Muscle layer of colon (tissue), 2 donors: ENCODE data around the gene SCRT2.

Experiments
- H3K27ac ChIP-seq: one replicate; pipeline ENCODE4 v1.7.0; 2013; ENCODE audit warnings: low read depth, mild to moderate bottlenecking, low read length, moderate library complexity
- H3K27me3 ChIP-seq, 2 donors: one replicate each; pipeline ENCODE4 v1.7.0; 2013; ENCODE audit warnings: low read length in 2 of 2, mild to moderate bottlenecking in 2 of 2; ENCODE audit not compliant: insufficient read depth in 2 of 2, control insufficient read depth in 1 of 2
- H3K36me3 ChIP-seq: one replicate; pipeline ENCODE4 v1.7.0; 2013; ENCODE audit warnings: mild to moderate bottlenecking, low read length; ENCODE audit not compliant: insufficient read depth
- H3K4me1 ChIP-seq: one replicate; pipeline ENCODE4 v1.7.0; 2013; ENCODE audit warnings: mild to moderate bottlenecking, low read length; ENCODE audit not compliant: insufficient read depth
- H3K4me3 ChIP-seq, 2 donors: one replicate each; pipeline ENCODE4 v1.7.0; 2013; ENCODE audit warnings: low read length in 2 of 2, low read depth in 1 of 2, mild to moderate bottlenecking in 1 of 2, moderate library complexity in 1 of 2
- H3K9ac ChIP-seq: one replicate; pipeline ENCODE4 v1.7.0; 2013; ENCODE audit warnings: low read length
- H3K9me3 ChIP-seq: one replicate; pipeline ENCODE4 v1.7.0; 2013; ENCODE audit warnings: mild to moderate bottlenecking, low read length
- donor health status: abdominal sarcoma.
- donor health status: Adenocarcinoma of cecum.

Gene SCRT2

GRCh38 chr20:671252-672030 is 4.2 kb downstream of the SCRT2 start:
- Histone ChIP-seq H3K27ac (no peak overlapping the region), H3K9ac (no peak overlapping the region), H3K4me3 (no peak overlapping the region), H3K27me3 (peaks cover 30 to 66% of the 10 kb centered on the region in 2 donors), H3K9me3 (no peaks in the 10 kb centered on the region), H3K4me1 (peaks cover 8% of the 10 kb centered on the region), H3K36me3 (no peaks in the 10 kb centered on the region)

GRCh38 chr20:669573-669972 is 6.0 kb downstream of the SCRT2 start:
- H3K4me3 ChIP-seq: no peak overlapping the region
- H3K27me3 ChIP-seq: peaks cover 40 to 75% of the 10 kb centered on the region in 2 donors
- no peaks in the 10 kb centered on the region for H3K36me3 ChIP-seq
- H3K27ac ChIP-seq: no peak overlapping the region
- no peaks in the 10 kb centered on the region for H3K4me1 ChIP-seq
- H3K9ac ChIP-seq: no peak overlapping the region
- H3K9me3 ChIP-seq: no peaks in the 10 kb centered on the region

DNA sequence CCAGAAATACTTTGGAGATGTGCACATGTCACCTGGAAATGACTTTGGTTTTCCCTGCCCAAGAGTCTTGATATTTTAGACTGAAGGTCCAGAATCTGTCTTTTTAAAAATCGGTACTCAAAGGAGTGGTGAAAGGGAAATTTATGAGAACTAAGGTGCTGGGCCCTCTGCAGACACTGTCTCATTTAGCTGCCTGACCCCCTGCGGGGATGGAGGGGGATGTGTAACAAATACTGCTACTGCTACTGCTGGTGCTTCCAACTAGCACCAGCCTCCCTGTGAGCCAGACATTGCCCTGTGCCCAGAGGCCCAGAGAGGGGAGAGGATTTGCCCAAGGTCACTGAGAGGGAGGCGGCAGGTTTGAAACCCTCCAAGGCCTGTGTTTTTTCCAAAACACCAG is 7.0 kb downstream of the SCRT2 start:
- H3K4me3 ChIP-seq: no peak overlapping the region
- H3K27me3 ChIP-seq: peaks cover 31 to 71% of the 10 kb centered on the region in 2 donors
- no peak overlapping the region for H3K9ac ChIP-seq
- no peaks in the 10 kb centered on the region for H3K36me3 ChIP-seq
- no peaks in the 10 kb centered on the region for H3K9me3 ChIP-seq
- H3K27ac ChIP-seq: no peak overlapping the region
- no peaks in the 10 kb centered on the region for H3K4me1 ChIP-seq

DNA sequence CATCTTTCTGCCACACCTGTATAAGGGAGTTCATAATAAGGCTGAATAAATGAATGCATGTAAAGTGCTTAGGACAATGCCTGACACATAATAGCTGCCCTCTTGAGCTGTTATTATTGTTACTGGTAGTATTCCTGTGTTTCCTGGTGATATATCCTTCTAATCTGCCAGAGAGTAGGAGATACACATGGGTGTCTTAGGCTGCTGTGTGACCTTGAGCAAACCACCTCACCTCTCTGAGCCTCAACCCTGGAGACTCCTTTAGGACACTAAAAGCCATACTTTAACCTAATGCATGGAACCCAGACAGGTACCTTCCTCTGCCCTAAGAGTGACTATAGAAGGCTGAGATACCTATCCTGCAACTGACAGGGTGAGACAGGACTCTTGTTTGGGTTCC is 7.6 kb downstream of the SCRT2 start:
- no peak overlapping the region for H3K4me3 ChIP-seq
- H3K36me3 ChIP-seq: no peaks in the 10 kb centered on the region
- no peak overlapping the region for H3K9ac ChIP-seq
- no peak overlapping the region for H3K27ac ChIP-seq
- no peaks in the 10 kb centered on the region for H3K4me1 ChIP-seq
- H3K27me3 ChIP-seq: peaks cover 25 to 71% of the 10 kb centered on the region in 2 donors
- no peaks in the 10 kb centered on the region for H3K9me3 ChIP-seq

DNA sequence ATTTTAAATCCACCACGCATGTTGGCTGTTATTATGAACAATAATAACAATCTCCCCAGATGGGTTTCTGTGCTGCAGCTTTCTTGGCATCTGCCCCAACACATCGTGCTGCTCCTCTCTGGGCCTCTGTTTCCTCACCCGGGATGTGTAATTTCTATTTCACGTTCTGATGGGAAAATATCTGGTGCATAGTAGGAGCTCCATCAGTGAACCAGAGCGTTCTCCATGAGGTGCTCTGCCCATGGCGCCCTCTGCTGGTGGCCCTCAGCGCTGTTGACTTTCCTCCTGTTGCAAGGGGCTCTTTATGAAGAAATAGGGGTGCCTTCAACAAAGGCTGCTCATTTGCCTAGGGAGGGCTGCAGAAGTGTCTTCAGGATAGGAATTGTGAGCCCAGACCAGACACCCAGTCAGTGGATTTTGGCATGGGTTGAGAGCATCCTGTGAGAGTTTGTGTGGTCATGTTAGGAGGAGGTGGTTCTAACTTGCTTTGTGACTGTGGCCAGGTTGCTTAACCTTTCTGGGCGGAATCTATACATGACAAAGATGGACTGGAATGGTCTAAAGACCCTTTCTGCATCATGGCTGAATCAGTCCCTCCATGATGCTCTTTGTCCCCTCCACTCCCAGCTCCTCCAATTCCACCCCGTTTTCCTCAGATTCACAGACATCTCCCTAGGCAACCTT is 8.1 kb downstream of the SCRT2 start:
- no peak overlapping the region for H3K27ac ChIP-seq

GRCh38 chr20:666877-667276 is 8.7 kb downstream of the SCRT2 start:
- H3K9ac ChIP-seq: no peak overlapping the region
- H3K4me3 ChIP-seq: no peak overlapping the region
- H3K4me1 ChIP-seq: no peaks in the 10 kb centered on the region
- no peaks in the 10 kb centered on the region for H3K36me3 ChIP-seq
- H3K9me3 ChIP-seq: no peaks in the 10 kb centered on the region
- H3K27ac ChIP-seq: no peak overlapping the region
- peaks cover 23 to 73% of the 10 kb centered on the region in 2 donors for H3K27me3 ChIP-seq

More for the DNA sequence above, 8.1 kb downstream of the SCRT2 start:
- H3K9ac ChIP-seq: no peak overlapping the region
- no peaks in the 10 kb centered on the region for H3K4me1 ChIP-seq
- no peaks in the 10 kb centered on the region for H3K36me3 ChIP-seq
- no peak overlapping the region for H3K4me3 ChIP-seq
- H3K9me3 ChIP-seq: no peaks in the 10 kb centered on the region
- H3K27me3 ChIP-seq: peaks cover 26 to 72% of the 10 kb centered on the region in 2 donors

- Histone ChIP-seq H3K4me1 (no peaks in the 10 kb centered on the region), H3K4me3 (no peak overlapping the region), H3K27ac (no peak overlapping the region), H3K9ac (no peak overlapping the region), H3K27me3 (peaks cover 19 to 74% of the 10 kb centered on the region in 2 donors), H3K9me3 (no peaks in the 10 kb centered on the region), H3K36me3 (no peaks in the 10 kb centered on the region)
Observed at GRCh38 chr20:665276-665675, 10.3 kb downstream of the SCRT2 start.

DNA sequence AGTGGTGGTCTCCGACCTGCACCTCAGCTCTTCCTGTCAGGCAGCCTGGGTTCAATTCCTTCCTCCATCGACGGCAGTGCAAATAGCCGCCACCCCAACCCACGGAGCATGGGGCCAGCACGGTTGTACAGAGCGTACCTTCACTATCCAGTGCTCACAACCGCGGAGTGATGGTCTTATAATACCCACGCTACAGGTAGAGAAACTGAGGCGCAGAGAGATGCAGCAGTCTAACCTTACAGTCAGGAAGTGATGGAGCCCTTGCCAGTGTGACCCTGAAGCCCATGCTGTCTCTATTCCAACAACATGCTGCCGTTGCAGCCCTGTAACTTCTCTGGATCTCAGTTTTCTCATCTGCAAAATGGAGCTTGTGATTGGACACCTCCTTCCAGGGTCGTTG is 11.0 kb downstream of the SCRT2 start:
- Histone ChIP-seq H3K36me3 (no peaks in the 10 kb centered on the region), H3K4me1 (no peaks in the 10 kb centered on the region), H3K27ac (no peak overlapping the region), H3K9ac (no peak overlapping the region), H3K27me3 (peaks cover 19 to 70% of the 10 kb centered on the region in 2 donors), H3K4me3 (no peak overlapping the region), H3K9me3 (no peaks in the 10 kb centered on the region)

DNA sequence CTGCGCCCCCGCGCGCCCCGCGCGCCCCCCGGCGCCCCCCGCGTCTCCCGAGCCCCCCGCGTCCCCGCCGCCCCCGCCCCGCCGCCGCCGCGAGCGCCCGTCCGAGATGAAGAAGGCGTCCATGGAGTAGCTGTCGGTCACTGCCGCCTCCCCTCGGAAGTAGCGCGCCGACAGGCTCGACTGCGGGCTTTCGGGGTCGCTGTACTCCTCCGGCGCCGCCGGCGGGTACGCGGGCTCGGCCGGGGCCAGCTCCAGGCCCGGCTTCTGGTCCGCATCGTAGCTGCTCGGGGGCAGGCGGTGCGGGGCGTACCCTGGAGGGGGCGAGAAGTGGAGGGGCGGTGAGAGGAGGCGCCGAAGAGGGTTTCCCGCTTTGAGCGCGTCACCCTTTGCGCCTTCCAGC is 11.5 kb downstream of the SCRT2 start:
- Histone ChIP-seq H3K27ac (no peak overlapping the region), H3K27me3 (peaks cover 19 to 70% of the 10 kb centered on the region in 2 donors), H3K9ac (no peak overlapping the region), H3K4me1 (no peaks in the 10 kb centered on the region), H3K36me3 (no peaks in the 10 kb centered on the region), H3K4me3 (no peak overlapping the region), H3K9me3 (no peaks in the 10 kb centered on the region)

GRCh38 chr20:663315-664090 is 12.1 kb downstream of the SCRT2 start:
- Histone ChIP-seq H3K9me3 (no peaks in the 10 kb centered on the region), H3K4me1 (no peaks in the 10 kb centered on the region), H3K9ac (no peak overlapping the region), H3K4me3 (no peak overlapping the region), H3K27ac (no peak overlapping the region), H3K36me3 (no peaks in the 10 kb centered on the region), H3K27me3 (peaks cover 19 to 70% of the 10 kb centered on the region in 2 donors)
